Glutamatergic neuron (in vitro differentiated cells): ENCODE results near the gene STK17A. TPM values are rescaled to one million over a fixed set of nuclear protein-coding genes. Genes with fewer than 3 reads are reported as not detected.

ENCODE experiments used
- total RNA-seq: library from RNA; stranded (reverse); fragmentation: NEBNext Ultra II Directional; extraction: Animal tissue kit (Norgen Biotek cat#: 25700); gene quantifications from one replicate; pipeline ENCODE4 v1.2.1, GENCODE V29; 2021; ENCODE audit not compliant: unreplicated experiment

STK17A gene
- total RNA-seq, 1 donor from 2014 or later, result 26.8 TPM

Other genes starting within 250 kb of the STK17A start
- 73.7 TPM for gene COA1, start 146.4 kb downstream of the STK17A start, total RNA-seq
- 63.4 TPM for gene BLVRA, start 175.6 kb downstream of the STK17A start, total RNA-seq